GM23338 (cell line): ENCODE measurements around the gene PDE4B. TPM values are rescaled to one million over a fixed set of nuclear protein-coding genes. Genes with fewer than 3 reads are reported as not detected.

Source experiments
- ATAC-seq: fragments of 200-7000 bp; cut with Tn5 transposase; 3 replicates; pipeline ENCODE4 v1.9.1; 2020
- DNase-seq: peaks from one replicate; pipeline ENCODE4 v3.0.0-alpha.2; 2015; ENCODE audit warnings: low spot score
- H2AFZ ChIP-seq: fragments of 200-600 bp; sonication (generic); 2 replicates; pipeline ENCODE4 v1.8.0; 2016; ENCODE audit warnings: antibody characterized with exemption, mild to moderate bottlenecking, moderate library complexity
- H3F3A ChIP-seq: fragments of 200-600 bp; sonication (generic); replicated peaks from 2 replicates; pipeline ENCODE4 v1.8.0; 2017; ENCODE audit warnings: antibody characterized with exemption, mixed run types, low read depth
- H3K27ac ChIP-seq: fragments of 200-600 bp; sonication (generic); 2 replicates; pipeline ENCODE4 v1.6.1; 2016; ENCODE audit warnings: low read depth
- H3K27me3 ChIP-seq: fragments of 200-600 bp; sonication (generic); 2 replicates; pipeline ENCODE4 v1.8.0; 2016; ENCODE audit warnings: mild to moderate bottlenecking, mixed run types, moderate library complexity; ENCODE audit not compliant: insufficient read depth
- H3K36me3 ChIP-seq: fragments of 200-600 bp; sonication (generic); 2 replicates; pipeline ENCODE4 v1.8.0; 2016; ENCODE audit warnings: mild to moderate bottlenecking; ENCODE audit not compliant: insufficient read depth
- H3K4me1 ChIP-seq: fragments of 200-600 bp; sonication (generic); 2 replicates; pipeline ENCODE4 v1.8.0; 2016; ENCODE audit warnings: mild to moderate bottlenecking, moderate library complexity; ENCODE audit not compliant: insufficient read depth
- H3K4me2 ChIP-seq: fragments of 200-600 bp; sonication (generic); 2 replicates; pipeline ENCODE4 v1.7.1; 2017; ENCODE audit warnings: mixed run types
- H3K4me3 ChIP-seq: fragments of 200-600 bp; sonication (generic); 2 replicates; pipeline ENCODE4 v1.6.1; 2016; ENCODE audit warnings: mixed run types
- H3K79me2 ChIP-seq: fragments of 200-600 bp; sonication (generic); replicated peaks from 2 replicates; pipeline ENCODE4 v1.8.0; 2017; ENCODE audit warnings: mild to moderate bottlenecking; ENCODE audit not compliant: insufficient read depth
- H3K9me2 ChIP-seq: fragments of 200-600 bp; sonication (generic); 2 replicates; pipeline ENCODE4 v1.8.0; 2017; ENCODE audit not compliant: insufficient read depth
- H4K20me1 ChIP-seq: fragments of 200-600 bp; sonication (generic); replicated peaks from 2 replicates; pipeline ENCODE4 v1.8.0; 2017; ENCODE audit warnings: mild to moderate bottlenecking; ENCODE audit not compliant: insufficient read depth
- H3K27ac Mint-ChIP-seq: 2 replicates; pipeline ENCODE4 v1.8.0; 2020; ENCODE audit warnings: inconsistent platforms, mild to moderate bottlenecking, moderate library complexity, mixed read lengths
- H3K27me3 Mint-ChIP-seq: 3 replicates; pipeline ENCODE4 v1.8.0; 2022; ENCODE audit warnings: low read depth, mild to moderate bottlenecking, moderate library complexity, mixed read lengths, inconsistent platforms; ENCODE audit not compliant: insufficient read depth, poor library complexity
- H3K36me3 Mint-ChIP-seq: 3 replicates; pipeline ENCODE4 v1.8.0; 2021; ENCODE audit warnings: low read depth, mild to moderate bottlenecking, inconsistent platforms, moderate library complexity, mixed read lengths
- H3K4me1 Mint-ChIP-seq: 3 replicates; pipeline ENCODE4 v1.8.0; 2020; ENCODE audit warnings: mild to moderate bottlenecking, inconsistent platforms, mixed read lengths
- H3K4me3 Mint-ChIP-seq: 3 replicates; pipeline ENCODE4 v1.8.0; 2021; ENCODE audit warnings: moderate library complexity, mild to moderate bottlenecking, inconsistent platforms, mixed read lengths
- H3K9me3 Mint-ChIP-seq: 3 replicates; pipeline ENCODE4 v1.8.0; 2020; ENCODE audit warnings: moderate library complexity, mild to moderate bottlenecking, inconsistent platforms, mixed read lengths
- CREB1 ChIP-seq: fragments of 250-450 bp; sonication (Bioruptor Pico); IDR thresholded peaks from 2 replicates; pipeline ENCODE4 v1.5.0; 2020; ENCODE audit warnings: low read depth, mild to moderate bottlenecking, moderate library complexity
- ETS1 ChIP-seq: IDR thresholded peaks from 2 replicates; pipeline ENCODE4 v1.6.1; 2016; ENCODE audit warnings: antibody characterized with exemption
- JUNB ChIP-seq: IDR thresholded peaks from one replicate; pipeline ENCODE4 v1.6.1; 2016; ENCODE audit warnings: antibody characterized with exemption; ENCODE audit not compliant: unreplicated experiment
- POLR2AphosphoS5 ChIP-seq: IDR thresholded peaks from 2 replicates; pipeline ENCODE4 v1.6.1; 2016; ENCODE audit warnings: antibody characterized with exemption, low read depth
- STAT1 ChIP-seq: IDR thresholded peaks from one replicate; pipeline ENCODE4 v1.6.1; 2016; ENCODE audit warnings: antibody characterized with exemption; ENCODE audit not compliant: unreplicated experiment
- ZNF114 ChIP-seq: fragments of 250-450 bp; sonication (Bioruptor Pico); IDR thresholded peaks from 2 replicates; pipeline ENCODE4 v1.5.0; 2020; ENCODE audit warnings: mild to moderate bottlenecking, moderate library complexity
- ZNF331 ChIP-seq: fragments of 250-450 bp; sonication (Bioruptor Pico); IDR thresholded peaks from 2 replicates; pipeline ENCODE4 v1.5.0; 2020; ENCODE audit warnings: low read depth, mild to moderate bottlenecking, moderate library complexity
- polyA plus RNA-seq: library from polyadenylated mRNA; unstranded; fragments of >200 nt; fragmentation: Nextera tagmentation; extraction: Ambion mirVana; gene quantifications from 2 replicates; pipeline ENCODE4 v1.2.1, GENCODE V29; 2016
- total RNA-seq: library from RNA; depleted of rRNA; stranded (reverse); fragments of >200 nt; shearing (Covaris generic); gene quantifications from 2 replicates; pipeline ENCODE4 v1.2.3, GENCODE V29; 2014
- TF ChIP-seq, protein P1 (sequence below), 2 experiments: fragments of 200-600 bp in 1 of 2; sonication (generic) in 1 of 2; conservative IDR thresholded peaks; 2 replicates each; pipeline versions ENCODE4 v1.5.1 to v1.6.1; 2016 to 2017; ENCODE audit warnings: antibody characterized with exemption in 2 of 2, low read depth in 2 of 2, mild to moderate bottlenecking in 2 of 2, moderate library complexity in 1 of 2
- TF ChIP-seq, protein P2 (sequence below): fragments of 250-450 bp; sonication (Bioruptor Pico); IDR thresholded peaks from 2 replicates; pipeline ENCODE4 v1.5.0; 2020; ENCODE audit warnings: mild to moderate bottlenecking, moderate library complexity

The PDE4B gene
- total and polyA plus RNA-seq, 2 experiments from 2014 or later: 14.0 to 25.6 TPM

- no peak for ATAC-seq
Measured at GRCh38 chr1:65866439-65866838, 73.7 kb downstream of the PDE4B start.

DNA sequence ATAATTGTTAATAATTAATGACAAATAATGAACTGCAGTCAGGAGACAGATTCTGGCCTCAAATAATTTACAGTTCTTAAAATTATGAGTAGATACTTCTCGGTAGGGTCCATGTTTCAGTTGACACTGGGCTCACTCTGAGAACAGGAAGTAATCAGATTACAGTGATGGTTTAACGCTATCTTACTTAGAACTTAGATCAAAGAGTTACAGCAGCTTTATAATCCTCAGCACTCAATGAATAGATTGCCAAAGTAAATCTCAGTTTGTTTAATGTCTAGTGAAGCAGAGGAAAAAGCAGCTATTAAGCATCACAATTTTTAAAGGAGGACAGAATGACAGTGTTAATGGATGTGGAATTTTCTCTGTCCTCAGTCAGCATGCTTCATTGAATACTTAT is 79.6 kb downstream of the PDE4B start:
- no peak overlapping the region for H3K4me3 ChIP-seq
- Mint-ChIP-seq H3K9me3 (peaks cover 6% of the 10 kb centered on the region; the same call in 2 of the 3 replicates), H3K27ac (no peak overlapping the region), H3K27me3 (no peaks in the 10 kb centered on the region), H3K4me3 (no peak overlapping the region), H3K36me3 (no peaks in the 10 kb centered on the region), H3K4me1 (no peaks in the 10 kb centered on the region)
- H3K9me2 ChIP-seq: no peaks in the 10 kb centered on the region
- no peak overlapping the region for H3K4me2 ChIP-seq
- no peak for ATAC-seq
- no peak for DNase-seq
- H3K79me2 ChIP-seq: no peaks in the 10 kb centered on the region
- H3K4me1 ChIP-seq: no peaks in the 10 kb centered on the region
- H3K27me3 ChIP-seq: no peaks in the 10 kb centered on the region
- no peaks in the 10 kb centered on the region for H3F3A ChIP-seq
- H3K27ac ChIP-seq: no peak overlapping the region
- H4K20me1 ChIP-seq: no peaks in the 10 kb centered on the region
- no peaks in the 10 kb centered on the region for H3K36me3 ChIP-seq
- H2AFZ ChIP-seq: no peak overlapping the region
- TF ChIP-seq ZNF114 (CRISPR knock-in tag): no peak
- TF ChIP-seq, protein P1, sequence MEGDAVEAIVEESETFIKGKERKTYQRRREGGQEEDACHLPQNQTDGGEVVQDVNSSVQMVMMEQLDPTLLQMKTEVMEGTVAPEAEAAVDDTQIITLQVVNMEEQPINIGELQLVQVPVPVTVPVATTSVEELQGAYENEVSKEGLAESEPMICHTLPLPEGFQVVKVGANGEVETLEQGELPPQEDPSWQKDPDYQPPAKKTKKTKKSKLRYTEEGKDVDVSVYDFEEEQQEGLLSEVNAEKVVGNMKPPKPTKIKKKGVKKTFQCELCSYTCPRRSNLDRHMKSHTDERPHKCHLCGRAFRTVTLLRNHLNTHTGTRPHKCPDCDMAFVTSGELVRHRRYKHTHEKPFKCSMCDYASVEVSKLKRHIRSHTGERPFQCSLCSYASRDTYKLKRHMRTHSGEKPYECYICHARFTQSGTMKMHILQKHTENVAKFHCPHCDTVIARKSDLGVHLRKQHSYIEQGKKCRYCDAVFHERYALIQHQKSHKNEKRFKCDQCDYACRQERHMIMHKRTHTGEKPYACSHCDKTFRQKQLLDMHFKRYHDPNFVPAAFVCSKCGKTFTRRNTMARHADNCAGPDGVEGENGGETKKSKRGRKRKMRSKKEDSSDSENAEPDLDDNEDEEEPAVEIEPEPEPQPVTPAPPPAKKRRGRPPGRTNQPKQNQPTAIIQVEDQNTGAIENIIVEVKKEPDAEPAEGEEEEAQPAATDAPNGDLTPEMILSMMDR (conservative IDR thresholded peaks at IDR 0.05; ENCODE audit: low read depth in 2 of 2): no peak
- TF ChIP-seq JUNB: no peak
- TF ChIP-seq, protein P2, sequence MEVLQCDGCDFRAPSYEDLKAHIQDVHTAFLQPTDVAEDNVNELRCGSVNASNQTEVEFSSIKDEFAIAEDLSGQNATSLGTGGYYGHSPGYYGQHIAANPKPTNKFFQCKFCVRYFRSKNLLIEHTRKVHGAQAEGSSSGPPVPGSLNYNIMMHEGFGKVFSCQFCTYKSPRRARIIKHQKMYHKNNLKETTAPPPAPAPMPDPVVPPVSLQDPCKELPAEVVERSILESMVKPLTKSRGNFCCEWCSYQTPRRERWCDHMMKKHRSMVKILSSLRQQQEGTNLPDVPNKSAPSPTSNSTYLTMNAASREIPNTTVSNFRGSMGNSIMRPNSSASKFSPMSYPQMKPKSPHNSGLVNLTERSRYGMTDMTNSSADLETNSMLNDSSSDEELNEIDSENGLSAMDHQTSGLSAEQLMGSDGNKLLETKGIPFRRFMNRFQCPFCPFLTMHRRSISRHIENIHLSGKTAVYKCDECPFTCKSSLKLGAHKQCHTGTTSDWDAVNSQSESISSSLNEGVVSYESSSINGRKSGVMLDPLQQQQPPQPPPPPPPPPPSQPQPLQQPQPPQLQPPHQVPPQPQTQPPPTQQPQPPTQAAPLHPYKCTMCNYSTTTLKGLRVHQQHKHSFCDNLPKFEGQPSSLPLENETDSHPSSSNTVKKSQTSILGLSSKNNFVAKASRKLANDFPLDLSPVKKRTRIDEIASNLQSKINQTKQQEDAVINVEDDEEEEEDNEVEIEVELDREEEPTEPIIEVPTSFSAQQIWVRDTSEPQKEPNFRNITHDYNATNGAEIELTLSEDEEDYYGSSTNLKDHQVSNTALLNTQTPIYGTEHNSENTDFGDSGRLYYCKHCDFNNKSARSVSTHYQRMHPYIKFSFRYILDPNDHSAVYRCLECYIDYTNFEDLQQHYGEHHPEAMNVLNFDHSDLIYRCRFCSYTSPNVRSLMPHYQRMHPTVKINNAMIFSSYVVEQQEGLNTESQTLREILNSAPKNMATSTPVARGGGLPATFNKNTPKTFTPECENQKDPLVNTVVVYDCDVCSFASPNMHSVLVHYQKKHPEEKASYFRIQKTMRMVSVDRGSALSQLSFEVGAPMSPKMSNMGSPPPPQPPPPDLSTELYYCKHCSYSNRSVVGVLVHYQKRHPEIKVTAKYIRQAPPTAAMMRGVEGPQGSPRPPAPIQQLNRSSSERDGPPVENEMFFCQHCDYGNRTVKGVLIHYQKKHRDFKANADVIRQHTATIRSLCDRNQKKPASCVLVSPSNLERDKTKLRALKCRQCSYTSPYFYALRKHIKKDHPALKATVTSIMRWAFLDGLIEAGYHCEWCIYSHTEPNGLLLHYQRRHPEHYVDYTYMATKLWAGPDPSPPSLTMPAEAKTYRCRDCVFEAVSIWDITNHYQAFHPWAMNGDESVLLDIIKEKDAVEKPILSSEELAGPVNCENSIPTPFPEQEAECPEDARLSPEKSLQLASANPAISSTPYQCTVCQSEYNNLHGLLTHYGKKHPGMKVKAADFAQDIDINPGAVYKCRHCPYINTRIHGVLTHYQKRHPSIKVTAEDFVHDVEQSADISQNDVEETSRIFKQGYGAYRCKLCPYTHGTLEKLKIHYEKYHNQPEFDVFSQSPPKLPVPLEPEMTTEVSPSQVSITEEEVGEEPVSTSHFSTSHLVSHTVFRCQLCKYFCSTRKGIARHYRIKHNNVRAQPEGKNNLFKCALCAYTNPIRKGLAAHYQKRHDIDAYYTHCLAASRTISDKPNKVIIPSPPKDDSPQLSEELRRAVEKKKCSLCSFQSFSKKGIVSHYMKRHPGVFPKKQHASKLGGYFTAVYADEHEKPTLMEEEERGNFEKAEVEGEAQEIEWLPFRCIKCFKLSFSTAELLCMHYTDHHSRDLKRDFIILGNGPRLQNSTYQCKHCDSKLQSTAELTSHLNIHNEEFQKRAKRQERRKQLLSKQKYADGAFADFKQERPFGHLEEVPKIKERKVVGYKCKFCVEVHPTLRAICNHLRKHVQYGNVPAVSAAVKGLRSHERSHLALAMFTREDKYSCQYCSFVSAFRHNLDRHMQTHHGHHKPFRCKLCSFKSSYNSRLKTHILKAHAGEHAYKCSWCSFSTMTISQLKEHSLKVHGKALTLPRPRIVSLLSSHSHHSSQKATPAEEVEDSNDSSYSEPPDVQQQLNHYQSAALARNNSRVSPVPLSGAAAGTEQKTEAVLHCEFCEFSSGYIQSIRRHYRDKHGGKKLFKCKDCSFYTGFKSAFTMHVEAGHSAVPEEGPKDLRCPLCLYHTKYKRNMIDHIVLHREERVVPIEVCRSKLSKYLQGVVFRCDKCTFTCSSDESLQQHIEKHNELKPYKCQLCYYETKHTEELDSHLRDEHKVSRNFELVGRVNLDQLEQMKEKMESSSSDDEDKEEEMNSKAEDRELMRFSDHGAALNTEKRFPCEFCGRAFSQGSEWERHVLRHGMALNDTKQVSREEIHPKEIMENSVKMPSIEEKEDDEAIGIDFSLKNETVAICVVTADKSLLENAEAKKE: no peak
- TF ChIP-seq ETS1: no peak
- no peak for TF ChIP-seq ZNF331 (CRISPR knock-in tag)
- no peak for TF ChIP-seq POLR2AphosphoS5
- TF ChIP-seq STAT1: no peak
- no peak for TF ChIP-seq CREB1 (CRISPR knock-in tag)

More at GRCh38 chr1:65866439-65866838, 73.7 kb downstream of the PDE4B start:
- H3K36me3 Mint-ChIP-seq: no peaks in the 10 kb centered on the region
- Histone ChIP-seq H2AFZ (no peak overlapping the region), H3K4me2 (no peak overlapping the region), H3K27me3 (no peaks in the 10 kb centered on the region), H3K9me2 (no peaks in the 10 kb centered on the region), H3K36me3 (no peaks in the 10 kb centered on the region), H3F3A (no peaks in the 10 kb centered on the region), H3K27ac (no peak overlapping the region), H3K4me3 (no peak overlapping the region), H4K20me1 (no peaks in the 10 kb centered on the region), H3K4me1 (no peaks in the 10 kb centered on the region), H3K79me2 (no peaks in the 10 kb centered on the region)
- H3K4me1 Mint-ChIP-seq: no peaks in the 10 kb centered on the region
- TF ChIP-seq STAT1 (no peak), JUNB (no peak)
- TF ChIP-seq, protein P1 (conservative IDR thresholded peaks at IDR 0.05; ENCODE audit: low read depth in 2 of 2): no peak
- no peak overlapping the region for H3K27ac Mint-ChIP-seq
- no peak for DNase-seq
- no peaks in the 10 kb centered on the region for H3K27me3 Mint-ChIP-seq
- no peaks in the 10 kb centered on the region for H3K9me3 Mint-ChIP-seq
- H3K4me3 Mint-ChIP-seq: no peak overlapping the region
